Measurements from ENCODE around the gene C7orf33.

The C7orf33 gene

GRCh38 chr7:148626828-148627227, 36.3 kb downstream of the C7orf33 start:
- DNase-seq (ENCODE audit: low read depth in 2 of 2) = no peak

- DNase-seq (ENCODE audit: low read depth in 2 of 2) = no peak
These were observed 37.4 kb downstream of the C7orf33 start for GRCh38 chr7:148628011-148628410.

GRCh38 chr7:148630078-148630477, 39.5 kb downstream of the C7orf33 start:
- DNase-seq (ENCODE audit: low read depth in 2 of 2) = no peak

GRCh38 chr7:148633761-148634160, 43.2 kb downstream of the C7orf33 start:
- DNase-seq (ENCODE audit: low read depth in 2 of 2) = no peak

GRCh38 chr7:148637094-148637493, 46.5 kb downstream of the C7orf33 start:
- no peak for DNase-seq (ENCODE audit: low read depth in 2 of 2)

GRCh38 chr7:148645898-148646297, 55.3 kb downstream of the C7orf33 start:
- DNase-seq (ENCODE audit: low read depth in 2 of 2) = no peak

GRCh38 chr7:148650232-148650858, 59.8 kb downstream of the C7orf33 start:
- no peak for DNase-seq (ENCODE audit: low read depth in 2 of 2)

GRCh38 chr7:148652773-148653172, 62.2 kb downstream of the C7orf33 start:
- no peak for DNase-seq (ENCODE audit: low read depth in 2 of 2)

- no peak for DNase-seq (ENCODE audit: low read depth in 2 of 2)
These were observed 67.4 kb downstream of the C7orf33 start for GRCh38 chr7:148657929-148658328.

GRCh38 chr7:148661471-148661870, 70.9 kb downstream of the C7orf33 start:
- DNase-seq (ENCODE audit: low read depth in 2 of 2) = no peak

GRCh38 chr7:148662646-148663045, 72.1 kb downstream of the C7orf33 start:
- DNase-seq (ENCODE audit: low read depth in 2 of 2) = no peak

- DNase-seq (ENCODE audit: low read depth in 2 of 2) = no peak
These were observed 73.8 kb downstream of the C7orf33 start for GRCh38 chr7:148664324-148664723.

- DNase-seq (ENCODE audit: low read depth in 2 of 2) = no peak
These were observed 74.7 kb downstream of the C7orf33 start for GRCh38 chr7:148665221-148665620.

Measured in stimulated activated CD4-positive, alpha-beta T cell treated with anti-CD3 and anti-CD28 coated beads, Interleukin-12 subunit alpha, Interleukin-12 subunit beta, amount 100 ng/mL, for 24 hours (primary cell).